GM18858 (cell line): ENCODE results near the gene LVRN.
"Not testable (repeated sequence)": the region's sequence is repeated elsewhere in the genome, so short reads cannot be mapped to it uniquely, and the experiment has no call there.

Source experiments
- ATAC-seq: cut with Tn5 transposase; IDR thresholded peaks from one replicate; pipeline ENCODE4 v1.9.1; 2021; ENCODE audit not compliant: unreplicated experiment

LVRN gene, protein sequence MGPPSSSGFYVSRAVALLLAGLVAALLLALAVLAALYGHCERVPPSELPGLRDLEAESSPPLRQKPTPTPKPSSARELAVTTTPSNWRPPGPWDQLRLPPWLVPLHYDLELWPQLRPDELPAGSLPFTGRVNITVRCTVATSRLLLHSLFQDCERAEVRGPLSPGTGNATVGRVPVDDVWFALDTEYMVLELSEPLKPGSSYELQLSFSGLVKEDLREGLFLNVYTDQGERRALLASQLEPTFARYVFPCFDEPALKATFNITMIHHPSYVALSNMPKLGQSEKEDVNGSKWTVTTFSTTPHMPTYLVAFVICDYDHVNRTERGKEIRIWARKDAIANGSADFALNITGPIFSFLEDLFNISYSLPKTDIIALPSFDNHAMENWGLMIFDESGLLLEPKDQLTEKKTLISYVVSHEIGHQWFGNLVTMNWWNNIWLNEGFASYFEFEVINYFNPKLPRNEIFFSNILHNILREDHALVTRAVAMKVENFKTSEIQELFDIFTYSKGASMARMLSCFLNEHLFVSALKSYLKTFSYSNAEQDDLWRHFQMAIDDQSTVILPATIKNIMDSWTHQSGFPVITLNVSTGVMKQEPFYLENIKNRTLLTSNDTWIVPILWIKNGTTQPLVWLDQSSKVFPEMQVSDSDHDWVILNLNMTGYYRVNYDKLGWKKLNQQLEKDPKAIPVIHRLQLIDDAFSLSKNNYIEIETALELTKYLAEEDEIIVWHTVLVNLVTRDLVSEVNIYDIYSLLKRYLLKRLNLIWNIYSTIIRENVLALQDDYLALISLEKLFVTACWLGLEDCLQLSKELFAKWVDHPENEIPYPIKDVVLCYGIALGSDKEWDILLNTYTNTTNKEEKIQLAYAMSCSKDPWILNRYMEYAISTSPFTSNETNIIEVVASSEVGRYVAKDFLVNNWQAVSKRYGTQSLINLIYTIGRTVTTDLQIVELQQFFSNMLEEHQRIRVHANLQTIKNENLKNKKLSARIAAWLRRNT

DNA sequence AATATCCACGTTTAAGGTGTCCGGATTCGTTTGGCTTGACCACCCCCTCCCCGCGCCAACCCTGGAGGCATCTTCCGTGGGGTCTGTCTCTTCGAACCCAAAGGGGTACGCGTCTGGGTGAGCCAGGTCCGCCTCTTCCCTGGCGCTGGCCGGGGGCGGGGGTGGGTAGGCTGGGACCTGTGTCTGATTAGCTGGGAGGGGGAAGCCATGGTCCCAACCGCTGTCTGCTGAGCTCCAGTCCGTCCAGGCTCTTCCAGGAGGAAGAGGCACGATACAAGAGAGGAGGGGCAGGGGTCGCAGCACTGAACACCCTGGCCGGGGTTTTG lies at the start of gene LVRN:
Gene LVRN, plus strand, starts transcription at position 237 of the 326 bp plus-strand sequence. CDS start 143 bp downstream, outside the sequence.
- ATAC-seq = no peak

DNA sequence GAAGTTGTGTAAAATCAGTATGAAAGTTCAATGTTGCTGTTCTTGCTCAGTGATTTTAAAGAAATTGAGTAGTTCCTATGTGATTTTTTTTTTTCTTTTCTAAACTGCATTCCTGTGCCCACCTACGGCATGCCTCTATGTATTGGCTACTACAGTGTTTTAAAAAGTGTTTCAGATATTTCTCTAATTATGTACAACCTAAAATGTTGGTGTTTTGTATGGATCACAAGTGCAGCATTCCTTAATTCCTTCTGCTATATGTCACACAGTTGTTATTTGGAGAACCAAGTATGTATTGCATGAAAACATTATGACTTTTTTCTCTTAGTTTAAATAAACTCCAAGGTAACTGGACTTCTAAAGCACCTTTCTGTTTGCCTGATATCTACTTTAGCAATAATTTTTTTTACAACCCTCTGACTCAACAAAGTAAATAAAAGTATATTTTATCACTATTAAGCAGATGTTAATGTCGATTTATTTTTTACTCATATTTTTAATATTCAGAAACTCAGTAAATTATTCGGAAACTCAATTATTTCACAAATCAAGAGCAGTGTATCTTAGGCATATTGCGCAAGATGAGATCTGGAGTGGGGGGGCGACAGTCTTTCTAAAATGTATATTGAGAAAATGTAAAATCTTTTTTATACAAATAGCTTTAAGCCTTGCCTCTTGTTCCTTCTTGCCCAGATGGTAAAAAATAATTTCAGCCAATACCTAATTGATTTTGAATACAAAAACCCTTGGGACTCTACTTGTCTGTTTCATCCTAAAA lies 48.5 kb upstream of the LVRN start:
- not testable (repeated sequence) for ATAC-seq

DNA sequence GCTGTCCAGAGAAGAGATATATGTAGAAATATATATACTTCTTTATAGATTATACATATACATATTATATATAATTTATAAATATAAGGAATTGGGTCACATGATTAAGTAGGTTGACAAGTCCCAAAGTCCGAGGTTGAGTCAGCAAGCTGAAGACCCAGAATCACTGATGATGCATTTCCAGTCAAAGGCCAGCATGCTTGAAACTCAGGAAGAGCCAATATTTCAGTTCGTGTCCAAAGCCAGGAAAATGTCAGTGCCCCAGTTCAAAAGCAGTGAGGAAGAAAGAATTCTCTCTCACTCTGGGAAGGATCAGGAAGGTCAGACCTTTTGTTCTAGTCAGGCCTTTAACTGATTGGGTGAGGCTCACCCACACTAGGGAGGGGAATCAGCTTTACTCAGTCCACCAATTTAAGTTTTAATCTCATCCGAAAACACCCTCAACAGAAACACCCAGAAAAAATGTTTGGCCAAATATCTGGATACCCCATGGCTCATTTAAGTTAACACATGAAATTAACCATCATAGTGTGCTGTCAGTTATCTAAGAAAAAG lies 42.0 kb upstream of the LVRN start:
- no peak for ATAC-seq

GRCh38 chr5:115928578-115929407 lies 33.5 kb upstream of the LVRN start:
- not testable (repeated sequence) for ATAC-seq

DNA sequence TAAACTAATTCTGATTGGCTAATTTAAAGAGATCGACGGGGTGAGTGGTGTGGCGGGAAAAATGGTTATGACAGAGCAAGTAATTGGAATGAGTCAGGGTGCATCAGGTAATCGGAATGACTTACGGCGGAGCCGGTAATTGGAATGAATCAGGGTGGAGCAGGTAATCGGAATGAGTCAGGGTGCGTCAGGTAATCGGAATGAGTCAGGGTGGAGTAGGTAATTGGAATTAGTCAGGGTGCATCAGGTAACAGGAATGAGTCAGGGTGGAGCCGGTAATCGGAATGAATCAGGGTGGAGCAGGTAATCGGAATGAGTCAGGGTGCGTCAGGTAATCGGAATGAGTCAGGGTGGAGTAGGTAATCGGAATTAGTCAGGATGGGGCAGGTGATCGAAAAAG lies 32.1 kb upstream of the LVRN start:
- not testable (repeated sequence) for ATAC-seq

- ATAC-seq = no peak
Observed at GRCh38 chr5:115930630-115931337, 31.5 kb upstream of the LVRN start.

GRCh38 chr5:115932991-115933390 lies 29.3 kb upstream of the LVRN start:
- ATAC-seq = no peak

DNA sequence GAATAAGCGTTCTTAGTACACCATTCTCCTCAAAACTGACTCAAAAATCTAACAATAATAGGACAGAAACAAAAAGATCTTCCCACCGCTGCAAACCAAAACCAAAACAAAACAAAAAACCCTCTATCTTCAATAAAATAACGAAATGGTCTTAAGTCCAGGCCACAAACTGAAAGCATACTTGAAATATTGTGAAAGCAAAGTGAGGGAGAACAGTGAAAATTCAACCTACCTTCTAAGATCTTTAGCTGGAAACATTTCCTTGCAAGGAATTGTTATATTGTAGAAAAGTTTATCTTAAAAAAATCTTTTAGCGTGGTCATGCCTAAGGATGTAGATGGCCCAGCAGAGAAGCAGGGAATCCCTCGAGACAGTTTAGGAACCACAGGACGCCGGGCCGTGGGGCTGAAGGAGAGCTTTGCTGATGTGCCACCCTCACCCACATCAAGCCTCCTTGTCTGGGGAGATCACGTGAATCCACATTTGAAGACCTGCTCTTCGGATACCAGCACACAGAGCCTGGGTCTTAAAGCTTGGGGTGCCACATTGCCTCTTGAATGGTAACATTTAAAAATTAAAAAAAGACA lies 27.8 kb upstream of the LVRN start:
- no peak for ATAC-seq

DNA sequence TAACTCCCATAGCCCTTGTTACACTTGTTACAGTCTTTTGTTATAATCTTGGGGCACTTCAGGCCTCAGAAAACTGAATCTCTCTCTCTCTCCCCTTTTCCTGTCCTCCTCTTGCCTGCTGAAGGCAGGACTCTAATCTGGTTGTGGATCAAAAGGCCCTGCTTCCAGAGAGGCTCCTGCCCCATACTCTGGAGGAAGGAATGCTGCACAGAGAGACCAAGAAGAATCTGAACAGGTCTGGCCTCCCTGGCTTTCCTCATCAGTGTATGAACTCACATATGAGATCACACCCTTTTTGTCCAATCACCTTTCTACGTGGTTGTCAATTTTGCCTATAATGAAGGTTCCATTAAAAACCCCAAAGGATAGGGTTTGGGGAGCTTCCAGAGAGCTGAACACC lies 26.2 kb upstream of the LVRN start:
- no peak for ATAC-seq

DNA sequence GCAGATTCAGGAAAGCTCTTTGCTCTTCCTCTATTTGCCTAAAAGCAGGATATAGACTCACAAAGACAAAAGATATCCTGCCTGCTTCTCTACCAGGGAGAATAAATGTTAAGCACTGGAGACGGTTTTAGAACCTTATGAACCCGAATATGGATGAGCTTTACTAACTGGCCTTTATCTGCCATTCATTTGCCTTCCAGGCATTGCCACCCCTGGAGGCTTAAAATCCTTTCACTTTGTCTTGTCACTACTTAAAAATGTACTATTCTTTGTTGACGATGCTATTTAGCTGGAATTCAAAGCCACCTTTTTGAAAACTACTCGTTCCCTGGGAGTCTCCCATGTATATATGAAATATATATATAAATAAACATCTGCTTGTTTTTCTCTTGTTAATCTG lies 23.2 kb upstream of the LVRN start:
- no peak for ATAC-seq

DNA sequence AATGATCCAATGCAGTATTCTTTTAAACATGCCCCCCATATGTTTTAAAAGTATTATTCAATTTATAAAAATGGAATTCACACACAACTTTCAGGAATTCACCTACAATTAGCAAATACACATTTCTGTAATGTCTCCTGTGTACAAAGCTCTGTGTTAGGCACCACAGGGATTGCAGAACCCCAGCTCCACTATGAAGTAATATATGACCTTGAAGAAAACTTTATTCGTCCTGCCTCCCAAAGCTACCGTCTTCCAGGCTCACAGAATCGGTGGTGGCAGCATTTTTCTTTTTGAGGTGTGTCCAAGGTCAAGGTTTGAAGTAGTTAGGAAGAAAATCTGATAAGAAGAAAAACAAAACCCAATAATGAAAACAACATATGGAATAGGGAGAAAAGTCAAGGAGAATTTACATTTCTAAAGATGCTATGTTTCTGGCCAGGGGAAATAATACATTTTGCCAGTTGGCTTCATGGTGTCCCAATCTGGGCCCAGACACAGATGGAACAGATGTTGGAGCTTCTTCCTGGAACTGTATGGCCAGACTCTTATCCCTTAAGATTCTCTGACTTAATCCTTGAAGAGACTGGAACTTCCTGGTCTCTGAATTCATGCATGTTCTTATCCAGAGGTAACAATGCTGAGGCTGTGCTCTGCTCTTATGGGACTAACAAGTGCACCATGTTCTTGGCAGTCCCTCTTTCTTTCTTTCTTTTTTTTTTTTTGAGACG lies 22.0 kb upstream of the LVRN start:
- no peak for ATAC-seq

GRCh38 chr5:115941051-115941675 lies 21.1 kb upstream of the LVRN start:
- no peak for ATAC-seq

DNA sequence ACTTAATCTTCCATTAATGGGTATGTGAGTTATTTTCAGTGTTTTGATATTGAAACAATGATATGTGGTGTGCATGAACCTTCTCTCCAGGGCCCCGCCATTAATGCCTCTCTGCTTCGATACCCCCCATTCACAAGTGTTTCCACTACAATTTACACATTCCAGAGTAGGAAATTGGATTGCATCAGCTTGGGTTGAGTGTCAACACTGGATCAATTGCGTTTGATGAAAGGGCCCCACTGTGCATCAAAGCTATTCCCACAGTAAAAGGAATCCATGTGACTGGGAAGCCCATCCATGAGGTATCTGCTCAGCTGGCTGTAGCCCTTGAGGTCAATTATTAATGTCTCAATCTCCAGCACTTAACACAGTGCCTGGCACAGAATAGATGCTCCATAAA lies 17.8 kb upstream of the LVRN start:
- no peak for ATAC-seq

DNA sequence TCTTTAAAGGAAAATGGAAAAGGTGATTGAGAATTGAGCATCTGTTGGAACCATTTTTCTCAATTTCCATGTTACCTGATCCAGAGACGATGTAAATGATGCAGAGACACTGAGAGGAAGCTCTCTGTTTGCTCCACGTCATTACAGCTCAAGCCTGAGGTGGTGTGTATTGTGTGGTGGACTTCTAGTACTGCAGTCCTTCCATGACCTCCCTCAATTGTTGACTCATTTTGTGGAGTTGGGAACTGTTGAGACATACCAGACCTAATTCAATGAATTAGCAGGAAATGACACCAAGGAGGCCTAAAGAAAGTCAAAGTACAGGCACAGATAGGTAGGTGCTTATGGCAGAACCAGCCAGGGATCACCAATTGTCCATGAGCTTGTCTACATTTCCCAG lies 15.6 kb upstream of the LVRN start:
- no peak for ATAC-seq

DNA sequence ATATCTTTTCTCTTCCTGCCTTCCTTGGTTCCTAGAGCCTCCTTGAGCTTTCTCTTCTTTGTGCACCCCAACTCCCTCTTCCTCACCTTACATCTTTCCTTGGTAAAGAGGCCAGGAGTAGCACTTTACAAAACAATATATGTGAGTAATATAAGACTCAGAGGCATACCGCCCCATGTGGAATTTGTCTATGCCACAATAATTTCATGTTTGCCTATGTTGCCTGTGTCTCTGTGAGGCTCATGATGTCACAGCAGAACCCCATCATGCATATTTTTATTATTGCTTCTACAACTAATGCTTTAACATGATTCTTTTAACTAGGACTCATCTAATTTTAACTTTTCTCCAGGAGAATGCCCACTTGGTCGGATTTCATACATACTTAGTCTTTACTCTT lies 15.0 kb upstream of the LVRN start:
- no peak for ATAC-seq

DNA sequence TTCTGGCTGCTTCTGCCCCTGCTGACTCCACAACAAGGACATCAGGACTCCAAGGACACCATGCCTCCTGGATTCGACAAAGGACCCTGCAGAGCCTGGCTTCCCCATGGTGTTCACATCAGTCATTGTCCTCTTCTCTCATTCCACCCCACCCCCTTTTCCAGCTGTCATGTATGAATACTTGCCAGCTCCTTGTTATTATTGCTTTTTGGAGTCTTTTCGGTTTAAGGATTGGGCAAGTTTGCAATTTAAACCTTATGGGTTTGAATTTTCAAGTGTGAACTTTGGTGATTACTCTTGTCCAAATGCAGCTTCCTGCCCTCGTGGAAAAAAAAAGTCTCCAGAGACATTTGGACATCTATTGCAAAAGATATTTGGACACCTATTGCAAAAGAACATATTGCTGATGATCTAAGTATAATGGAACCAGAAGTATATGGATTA lies 14.2 kb upstream of the LVRN start:
- no peak for ATAC-seq

- no peak for ATAC-seq
Observed at GRCh38 chr5:115949096-115949495, 13.2 kb upstream of the LVRN start.

DNA sequence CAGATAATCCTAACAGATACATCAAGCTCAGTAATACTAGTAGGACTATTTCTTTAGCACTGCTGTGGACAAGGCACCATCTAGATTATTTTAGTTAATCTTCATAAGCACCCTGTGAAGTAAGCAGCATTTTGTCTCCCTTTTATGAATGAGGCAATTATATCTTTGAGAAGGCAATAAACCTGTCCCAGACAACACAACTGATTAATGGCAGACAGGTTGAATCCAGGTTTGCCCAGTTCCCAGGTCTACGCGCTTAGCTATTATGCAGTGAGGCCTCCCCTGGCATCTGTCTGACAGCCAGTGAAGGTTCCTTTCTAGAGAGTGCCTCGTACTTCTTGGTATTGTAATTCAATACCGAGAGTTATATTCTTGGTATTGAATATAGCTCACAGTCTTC lies 9.7 kb upstream of the LVRN start:
- ATAC-seq = no peak
